Non-pigmented ciliary epithelial cell (primary cell): ENCODE results near the gene PHIP.
A peak's percentile ranks its signal among the peaks of the same experiment; 100 is the strongest.
"Not testable (repeated sequence)": the region's sequence is repeated elsewhere in the genome, so short reads cannot be mapped to it uniquely, and the experiment has no call there.

Experiments
- DNase-seq: peaks from one replicate; pipeline ENCODE4 v3.0.0-alpha.2; 2010; ENCODE audit warnings: low read depth

The PHIP gene

GRCh38 chr6:78921168-78921567 is 156.9 kb downstream of the PHIP start:
- DNase-seq, result not testable (repeated sequence)

GRCh38 chr6:78917788-78918187 is 160.3 kb downstream of the PHIP start:
- no peak for DNase-seq

- DNase-seq, result no peak
Measured at GRCh38 chr6:78916411-78916810, 161.6 kb downstream of the PHIP start.

- DNase-seq, result no peak
Measured at GRCh38 chr6:78911218-78911940, 166.7 kb downstream of the PHIP start.

GRCh38 chr6:78910591-78911171 is 167.4 kb downstream of the PHIP start:
- no peak for DNase-seq

GRCh38 chr6:78910010-78910409 is 168.0 kb downstream of the PHIP start:
- DNase-seq, result no peak

GRCh38 chr6:78909391-78909790 is 168.7 kb downstream of the PHIP start:
- DNase-seq, result peak; percentile 41

- DNase-seq, result no peak
Measured at GRCh38 chr6:78908621-78909020, 169.4 kb downstream of the PHIP start.

- DNase-seq, result no peak
Measured at GRCh38 chr6:78896227-78896626, 181.8 kb downstream of the PHIP start.

- DNase-seq, result not testable (repeated sequence)
Measured at GRCh38 chr6:78889901-78890300, 188.2 kb downstream of the PHIP start.
